Prostate gland (tissue), 2 donors: ENCODE data around the gene MARS1. TPM values are rescaled to one million over a fixed set of nuclear protein-coding genes. Genes with fewer than 3 reads are reported as not detected.

Source experiments
- DNase-seq: peaks from one replicate; pipeline ENCODE4 v3.0.0-alpha.2; 2019; ENCODE audit warnings: low spot score
- H3K27ac ChIP-seq, 2 donors: fragments of 200-600 bp; sonication (generic); 2 replicates each; pipeline ENCODE4 v1.5.1; 2017 to 2019
- H3K27me3 ChIP-seq: fragments of 200-600 bp; sonication (generic); replicated peaks from 2 replicates; pipeline ENCODE4 v1.5.1; 2019; ENCODE audit not compliant: insufficient read depth
- H3K36me3 ChIP-seq, 2 donors: fragments of 200-600 bp; sonication (generic); 1 replicate in 1 of 2; 2 replicates in 1 of 2; pipeline versions ENCODE4 v1.5.1 to v1.8.1; 2017 to 2019
- H3K4me1 ChIP-seq: fragments of 200-600 bp; sonication (generic); replicated peaks from 2 replicates; pipeline ENCODE4 v1.5.1; 2019
- H3K4me3 ChIP-seq, 2 donors: fragments of 200-600 bp; sonication (generic); 2 replicates each; pipeline ENCODE4 v1.5.1; 2017 to 2019
- H3K9me3 ChIP-seq: fragments of 200-600 bp; sonication (generic); 2 replicates; pipeline ENCODE4 v1.5.1; 2017
- POLR2A ChIP-seq: fragments of 450-650 bp; IDR thresholded peaks from one replicate; pipeline ENCODE4 v1.6.1; 2016; ENCODE audit warnings: antibody characterized with exemption, mild to moderate bottlenecking
- POLR2AphosphoS5 ChIP-seq: sonication (generic); formaldehyde crosslinking; IDR thresholded peaks from one replicate; pipeline ENCODE4 v1.6.1; 2017; ENCODE audit warnings: antibody characterized with exemption
- WGBS: methylation state at CpG from one replicate; pipeline ENCODE4 v1.1.5; 2018; 5-methylcytosine and 5-hydroxymethylcytosine counted together
- intact Hi-C: fragments of 100-400 bp; cut with DNase I; formaldehyde crosslinking; loops from one replicate; pipeline ENCODE4 v1.14.2; 2022
- total RNA-seq, 2 donors: library from RNA; depleted of rRNA; stranded (reverse); fragments of >200 nt; gene quantifications; one replicate each; pipeline ENCODE4 v1.1.0, GENCODE V29; 2016
- TF ChIP-seq, protein P1 (sequence below), 4 experiments: fragments of 200-600 bp in 2 of 4; fragments of 450-650 bp in 2 of 4; sonication (generic) in 2 of 4; IDR thresholded peaks; 1 replicate in 3 of 4; 2 replicates in 1 of 4; pipeline ENCODE4 v1.5.1; 2016 to 2019; ENCODE audit warnings: antibody characterized with exemption in 4 of 4, mild to moderate bottlenecking in 2 of 4, moderate library complexity in 2 of 4

Gene MARS1
- total RNA-seq, 2 donors from 2014 or later, result 67.2 to 90.0 TPM

DNA sequence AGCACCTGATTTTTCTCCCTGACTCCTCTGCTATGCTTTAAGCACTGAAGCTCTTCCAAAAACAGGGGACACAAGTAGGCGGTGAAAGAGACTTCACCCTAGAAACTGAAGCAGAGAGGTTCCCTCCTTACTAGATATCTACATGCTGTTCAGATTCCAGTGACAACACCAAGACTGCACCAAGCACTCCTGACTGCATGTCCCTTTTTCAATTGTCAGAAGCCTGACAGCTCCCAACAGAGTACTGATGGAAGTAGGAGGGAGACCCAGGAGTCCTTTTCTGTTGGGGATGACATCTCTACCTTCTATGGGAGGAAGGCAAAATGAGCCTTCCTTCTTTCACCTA is 48.7 kb downstream of the MARS1 start:
- H3K9me3 ChIP-seq, result no peaks in the 10 kb centered on the region
- peak overlapping the region in 1 of 2 donors; percentile 4 for H3K27ac ChIP-seq
- no peaks in the 10 kb centered on the region for H3K4me1 ChIP-seq
- WGBS, result 100% methylated on average over 1 of the region's 1 CpG
- TF ChIP-seq POLR2AphosphoS5 (no peak), POLR2A (no peak)
- TF ChIP-seq, protein P1, sequence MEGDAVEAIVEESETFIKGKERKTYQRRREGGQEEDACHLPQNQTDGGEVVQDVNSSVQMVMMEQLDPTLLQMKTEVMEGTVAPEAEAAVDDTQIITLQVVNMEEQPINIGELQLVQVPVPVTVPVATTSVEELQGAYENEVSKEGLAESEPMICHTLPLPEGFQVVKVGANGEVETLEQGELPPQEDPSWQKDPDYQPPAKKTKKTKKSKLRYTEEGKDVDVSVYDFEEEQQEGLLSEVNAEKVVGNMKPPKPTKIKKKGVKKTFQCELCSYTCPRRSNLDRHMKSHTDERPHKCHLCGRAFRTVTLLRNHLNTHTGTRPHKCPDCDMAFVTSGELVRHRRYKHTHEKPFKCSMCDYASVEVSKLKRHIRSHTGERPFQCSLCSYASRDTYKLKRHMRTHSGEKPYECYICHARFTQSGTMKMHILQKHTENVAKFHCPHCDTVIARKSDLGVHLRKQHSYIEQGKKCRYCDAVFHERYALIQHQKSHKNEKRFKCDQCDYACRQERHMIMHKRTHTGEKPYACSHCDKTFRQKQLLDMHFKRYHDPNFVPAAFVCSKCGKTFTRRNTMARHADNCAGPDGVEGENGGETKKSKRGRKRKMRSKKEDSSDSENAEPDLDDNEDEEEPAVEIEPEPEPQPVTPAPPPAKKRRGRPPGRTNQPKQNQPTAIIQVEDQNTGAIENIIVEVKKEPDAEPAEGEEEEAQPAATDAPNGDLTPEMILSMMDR (IDR thresholded peaks at IDR 0.05), result no peak
- H3K36me3 ChIP-seq, result peaks cover 0 to 10% of the 10 kb centered on the region in 2 donors
- no peaks in the 10 kb centered on the region for H3K27me3 ChIP-seq
- DNase-seq, result no peak
- H3K4me3 ChIP-seq, result no peak overlapping the region
- intact Hi-C loops, result no loop called here

DNA sequence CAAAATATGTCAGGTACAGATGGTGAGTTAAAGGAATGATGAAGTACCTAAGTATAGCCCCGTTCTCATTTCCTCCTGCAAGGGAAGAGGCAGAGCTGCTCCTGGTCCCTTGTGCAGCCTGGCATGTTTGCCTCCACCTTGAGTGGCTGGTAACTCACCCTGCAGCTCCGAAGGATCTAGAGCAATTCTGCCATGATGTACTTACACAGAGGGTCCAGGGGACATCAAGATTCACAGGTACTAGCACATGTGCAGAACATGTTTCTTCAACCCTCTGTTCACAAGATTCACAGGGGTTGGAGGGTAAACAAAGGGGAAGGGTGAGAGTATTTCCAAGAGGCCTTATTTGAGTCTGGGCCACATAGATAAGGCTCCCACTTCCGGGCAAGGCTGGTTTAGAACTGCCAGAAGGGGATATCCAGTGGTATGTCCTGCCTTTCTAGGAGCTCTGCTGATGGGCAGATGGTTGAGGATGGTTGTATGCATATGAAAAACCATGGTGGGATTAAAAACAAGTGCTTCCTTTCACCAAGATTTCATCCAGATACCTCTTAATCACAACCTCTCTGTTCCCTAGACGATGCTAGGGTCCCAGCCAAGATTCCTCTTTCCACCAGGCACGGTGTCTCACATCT is 51.4 kb downstream of the MARS1 start:
- TF ChIP-seq POLR2A, result no peak
- TF ChIP-seq POLR2AphosphoS5, result no peak
- TF ChIP-seq, protein P1 (IDR thresholded peaks at IDR 0.05), result no peak
- Histone ChIP-seq H3K9me3 (no peaks in the 10 kb centered on the region), H3K27me3 (no peaks in the 10 kb centered on the region), H3K4me3 (no peak overlapping the region), H3K27ac (no peak overlapping the region), H3K36me3 (peaks cover 0 to under 1% of the 10 kb centered on the region in 2 donors), H3K4me1 (no peaks in the 10 kb centered on the region)
- DNase-seq, result no peak
- 84% methylated on average over 5 of the region's 5 CpGs for WGBS
- intact Hi-C loops, result no loop called here

DNA sequence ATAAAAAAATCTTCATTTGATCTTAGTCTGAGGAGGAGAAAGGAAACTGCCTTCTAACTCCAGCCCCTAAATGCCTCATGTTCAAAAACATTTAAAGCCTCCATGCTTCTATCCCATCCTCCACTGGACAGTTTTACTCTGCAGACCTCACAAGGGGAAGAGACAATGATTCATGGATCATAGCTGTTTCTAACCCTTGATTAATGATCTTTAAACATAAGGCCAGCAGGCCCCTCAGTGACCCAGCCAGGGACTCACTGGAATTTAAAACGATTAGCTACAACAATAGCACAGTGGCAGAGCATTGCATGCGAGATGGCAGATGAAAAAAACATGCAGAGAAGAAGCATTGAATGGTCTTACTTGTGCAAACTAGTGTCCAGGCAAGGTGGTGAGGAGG is 53.1 kb downstream of the MARS1 start:
- TF ChIP-seq POLR2AphosphoS5 (no peak), POLR2A (no peak)
- TF ChIP-seq, protein P1 (IDR thresholded peaks at IDR 0.05), result no peak
- intact Hi-C loops, result no loop called here
- Histone ChIP-seq H3K9me3 (no peaks in the 10 kb centered on the region), H3K27me3 (no peaks in the 10 kb centered on the region), H3K4me3 (no peak overlapping the region), H3K27ac (no peak overlapping the region), H3K4me1 (peaks cover 7% of the 10 kb centered on the region), H3K36me3 (no peaks in the 10 kb centered on the region)
- 26% methylated on average over 2 of the region's 2 CpGs for WGBS
- DNase-seq, result no peak

DNA sequence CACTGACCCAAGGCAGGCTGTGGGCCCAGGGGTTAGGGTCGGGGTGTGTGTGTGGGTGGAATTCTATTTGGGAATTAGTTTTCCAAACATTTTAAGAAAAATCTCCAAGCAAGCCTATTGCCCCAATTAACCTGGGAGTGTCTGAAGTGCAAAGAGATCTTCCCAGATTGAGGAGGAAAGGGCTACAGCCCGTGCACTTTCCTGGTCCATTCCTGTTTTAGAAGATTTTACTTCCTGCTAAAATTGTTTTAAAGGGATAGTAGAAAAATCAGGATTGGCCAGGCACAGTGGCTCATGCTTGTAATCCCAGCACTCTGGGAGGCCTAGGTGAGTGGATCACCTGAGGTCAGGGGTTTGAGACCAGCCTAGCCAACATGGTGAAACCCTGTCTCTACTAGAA is 53.8 kb downstream of the MARS1 start:
- no peak for DNase-seq
- no peaks in the 10 kb centered on the region for H3K27me3 ChIP-seq
- 87% methylated on average over 2 of the region's 2 CpGs for WGBS
- no peaks in the 10 kb centered on the region for H3K36me3 ChIP-seq
- TF ChIP-seq, protein P1 (IDR thresholded peaks at IDR 0.05), result no peak
- TF ChIP-seq POLR2A (no peak), POLR2AphosphoS5 (no peak)
- no peaks in the 10 kb centered on the region for H3K9me3 ChIP-seq
- H3K27ac ChIP-seq, result no peak overlapping the region
- no peak overlapping the region for H3K4me3 ChIP-seq
- intact Hi-C loops, result no loop called here
- peaks cover 7% of the 10 kb centered on the region for H3K4me1 ChIP-seq

DNA sequence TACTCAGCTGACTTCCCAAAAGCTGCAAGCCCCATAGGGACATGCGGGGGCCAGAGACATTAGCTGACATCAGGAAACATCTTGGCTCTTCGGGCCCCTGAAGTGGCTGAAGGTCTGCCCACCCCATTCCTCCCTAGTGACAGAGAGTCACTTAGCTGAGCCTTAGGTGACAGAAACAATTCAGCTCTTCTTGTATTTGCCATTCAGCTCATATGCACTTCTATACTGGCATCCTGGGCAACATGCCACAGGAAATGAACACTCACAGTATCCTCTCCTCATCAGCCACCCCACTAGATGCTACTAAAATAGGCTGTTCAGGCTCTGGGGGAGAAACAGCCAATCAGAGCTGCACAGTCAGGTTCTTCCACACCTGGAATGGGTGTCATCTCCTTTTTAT is 55.7 kb downstream of the MARS1 start:
- Histone ChIP-seq H3K4me3 (no peak overlapping the region), H3K9me3 (no peaks in the 10 kb centered on the region), H3K27me3 (peaks cover 1% of the 10 kb centered on the region), H3K36me3 (no peaks in the 10 kb centered on the region), H3K27ac (no peak overlapping the region), H3K4me1 (peaks cover 7% of the 10 kb centered on the region)
- WGBS, result 83% methylated on average over 2 of the region's 2 CpGs
- DNase-seq, result no peak
- intact Hi-C loops, result no loop called here
- TF ChIP-seq POLR2A (no peak), POLR2AphosphoS5 (no peak)
- TF ChIP-seq, protein P1 (IDR thresholded peaks at IDR 0.05), result no peak
